ENCODE results near the gene TRABD.

Gene TRABD

GRCh38 chr22:50236731-50237409 is 51.2 kb downstream of the TRABD start:
- FAIRE-seq, result no peak
- DNase-seq (ENCODE audit: low spot score), result no peak

- DNase-seq (ENCODE audit: low spot score) (no peak), FAIRE-seq (no peak)
Measured at GRCh38 chr22:50238755-50239154, 53.0 kb downstream of the TRABD start.

GRCh38 chr22:50242406-50242949 is 56.8 kb downstream of the TRABD start:
- FAIRE-seq, result peak; percentile 35
- DNase-seq (ENCODE audit: low spot score), result no peak

- no peak for FAIRE-seq
- DNase-seq (ENCODE audit: low spot score), result no peak
Measured at GRCh38 chr22:50243685-50244419, 58.1 kb downstream of the TRABD start.

- FAIRE-seq (peak; percentile 98), DNase-seq (ENCODE audit: low spot score) (peak; percentile 97)
Measured at GRCh38 chr22:50244420-50245213, 58.9 kb downstream of the TRABD start, which contains the start of gene TUBGCP6. Gene TUBGCP6 (minus strand): TSS chr22:50245023. CDS start chr22:50244459, 564 bp downstream.

- DNase-seq (ENCODE audit: low spot score) (no peak), FAIRE-seq (no peak)
Measured at GRCh38 chr22:50245214-50246072, 59.7 kb downstream of the TRABD start.

GRCh38 chr22:50246242-50247175 is 60.8 kb downstream of the TRABD start:
- DNase-seq (ENCODE audit: low spot score), result no peak
- FAIRE-seq, result peak; percentile 52

GRCh38 chr22:50247748-50248147 is 62.0 kb downstream of the TRABD start:
- FAIRE-seq (peak; percentile 68), DNase-seq (ENCODE audit: low spot score) (no peak)

- FAIRE-seq, result no peak
Measured at GRCh38 chr22:50248196-50249081, 62.7 kb downstream of the TRABD start.

More at GRCh38 chr22:50248196-50249081, 62.7 kb downstream of the TRABD start:
- no peak for DNase-seq (ENCODE audit: low spot score)
